ENCODE data around the gene BANF2.

BANF2 gene

GRCh38 chr20:17659801-17660200 is 40.0 kb upstream of the BANF2 start:
- no peak for DNase-seq (ENCODE audit: low read depth, low spot score)
- in situ Hi-C loops (cut with HindIII; ENCODE audit: low sequenced_read_pairs) = no loop called here
- TF ChIP-seq, protein P1, sequence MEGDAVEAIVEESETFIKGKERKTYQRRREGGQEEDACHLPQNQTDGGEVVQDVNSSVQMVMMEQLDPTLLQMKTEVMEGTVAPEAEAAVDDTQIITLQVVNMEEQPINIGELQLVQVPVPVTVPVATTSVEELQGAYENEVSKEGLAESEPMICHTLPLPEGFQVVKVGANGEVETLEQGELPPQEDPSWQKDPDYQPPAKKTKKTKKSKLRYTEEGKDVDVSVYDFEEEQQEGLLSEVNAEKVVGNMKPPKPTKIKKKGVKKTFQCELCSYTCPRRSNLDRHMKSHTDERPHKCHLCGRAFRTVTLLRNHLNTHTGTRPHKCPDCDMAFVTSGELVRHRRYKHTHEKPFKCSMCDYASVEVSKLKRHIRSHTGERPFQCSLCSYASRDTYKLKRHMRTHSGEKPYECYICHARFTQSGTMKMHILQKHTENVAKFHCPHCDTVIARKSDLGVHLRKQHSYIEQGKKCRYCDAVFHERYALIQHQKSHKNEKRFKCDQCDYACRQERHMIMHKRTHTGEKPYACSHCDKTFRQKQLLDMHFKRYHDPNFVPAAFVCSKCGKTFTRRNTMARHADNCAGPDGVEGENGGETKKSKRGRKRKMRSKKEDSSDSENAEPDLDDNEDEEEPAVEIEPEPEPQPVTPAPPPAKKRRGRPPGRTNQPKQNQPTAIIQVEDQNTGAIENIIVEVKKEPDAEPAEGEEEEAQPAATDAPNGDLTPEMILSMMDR (IDR thresholded peaks at IDR 0.05; ENCODE audit: low read depth, low read length) = peak; percentile 4
- H3K4me3 ChIP-seq (ENCODE audit: low read depth, low read length) = no peak overlapping the region

DNA sequence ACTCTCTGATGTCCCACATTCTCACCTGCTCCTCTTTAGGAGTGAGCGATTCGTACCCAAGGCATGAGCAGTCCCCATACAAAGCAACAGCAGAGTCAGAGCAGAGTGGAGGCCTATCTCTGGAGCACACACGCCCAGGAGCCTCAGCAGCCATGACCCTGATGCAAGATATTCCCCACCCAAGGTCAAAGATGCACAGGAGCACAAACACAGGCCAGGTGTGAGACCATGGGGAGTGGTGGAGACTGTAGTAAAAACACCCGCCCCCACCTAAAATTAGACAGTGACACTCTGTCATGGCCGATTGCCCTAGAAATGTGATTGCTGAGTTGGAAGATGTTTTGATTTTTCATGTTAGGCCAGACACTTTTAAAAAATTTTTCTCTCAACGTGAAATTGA is 39.1 kb upstream of the BANF2 start:
- no peak for DNase-seq (ENCODE audit: low read depth, low spot score)
- TF ChIP-seq, protein P1 (IDR thresholded peaks at IDR 0.05; ENCODE audit: low read depth, low read length) = no peak
- in situ Hi-C loops (cut with HindIII; ENCODE audit: low sequenced_read_pairs) = no loop called here
- no peak overlapping the region for H3K4me3 ChIP-seq (ENCODE audit: low read depth, low read length)

DNA sequence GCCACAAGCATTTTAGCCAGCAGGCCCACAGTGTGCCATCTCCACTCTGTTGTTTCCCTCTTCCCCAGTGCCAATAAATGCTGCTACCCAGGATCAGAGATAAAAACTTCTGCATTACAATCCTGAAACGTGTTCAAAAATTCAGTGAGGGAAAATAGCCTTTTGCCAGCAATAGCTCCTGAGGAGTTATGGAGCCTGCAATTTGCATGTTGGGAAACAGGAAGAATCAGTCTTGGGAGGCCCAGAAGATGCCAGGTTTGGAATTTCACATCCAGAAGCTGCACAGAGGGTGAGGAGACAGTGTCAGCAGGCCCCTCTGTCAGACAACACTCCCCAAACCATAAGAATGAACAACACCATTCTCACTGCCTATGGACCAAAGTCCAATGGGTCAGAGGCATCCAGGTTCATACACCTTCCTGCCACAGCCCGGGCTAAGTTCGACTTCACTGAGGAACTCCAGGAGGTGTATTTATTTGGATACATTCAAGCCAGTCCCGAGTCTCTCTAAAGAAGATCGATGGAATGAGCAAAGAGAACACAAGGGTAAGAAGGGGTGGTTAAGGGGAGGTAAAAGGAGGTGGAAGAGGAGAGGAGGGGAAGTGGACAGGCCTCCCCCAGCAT is 38.5 kb upstream of the BANF2 start:
- H3K4me3 ChIP-seq (ENCODE audit: low read depth, low read length) = no peak overlapping the region
- in situ Hi-C loops (cut with HindIII; ENCODE audit: low sequenced_read_pairs) = no loop called here
- no peak for DNase-seq (ENCODE audit: low read depth, low spot score)
- TF ChIP-seq, protein P1 (IDR thresholded peaks at IDR 0.05; ENCODE audit: low read depth, low read length) = no peak

DNA sequence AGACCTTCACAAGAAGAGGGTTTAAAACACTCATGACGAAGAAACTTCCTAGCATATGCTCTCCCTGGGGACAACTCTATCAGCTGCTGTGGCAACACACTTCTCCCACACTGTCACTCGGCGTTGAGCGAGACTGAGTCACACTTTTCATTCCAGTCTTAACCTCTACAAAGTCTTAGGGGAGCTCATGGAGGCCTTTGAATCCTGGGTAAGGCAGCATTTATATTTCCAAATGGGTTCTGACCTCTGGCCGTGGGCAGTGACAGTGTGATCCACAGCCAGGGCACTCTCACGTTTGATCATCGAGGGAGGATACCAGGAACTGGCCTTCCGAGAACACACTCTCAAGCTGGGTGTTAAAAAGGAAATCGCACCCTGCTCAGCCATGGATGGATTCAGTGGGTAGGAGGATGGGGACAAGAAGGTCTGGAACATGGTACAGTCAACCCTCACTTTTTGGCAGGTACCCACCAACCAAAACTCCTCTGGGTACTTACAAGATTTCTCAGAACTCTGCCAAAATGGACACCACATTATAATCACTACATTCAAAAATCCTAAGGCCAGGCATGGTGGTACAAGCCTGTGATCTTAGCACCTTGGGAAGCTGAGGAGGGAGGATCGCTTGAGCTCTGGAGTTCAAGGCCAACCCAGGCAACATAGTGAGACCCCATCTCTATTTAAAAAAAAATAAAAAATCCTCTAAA is 37.3 kb upstream of the BANF2 start:
- TF ChIP-seq, protein P1 (IDR thresholded peaks at IDR 0.05; ENCODE audit: low read depth, low read length) = no peak
- no peak overlapping the region for H3K4me3 ChIP-seq (ENCODE audit: low read depth, low read length)
- DNase-seq (ENCODE audit: low read depth, low spot score) = peak; percentile 58
- in situ Hi-C loops (cut with HindIII; ENCODE audit: low sequenced_read_pairs) = no loop called here

DNA sequence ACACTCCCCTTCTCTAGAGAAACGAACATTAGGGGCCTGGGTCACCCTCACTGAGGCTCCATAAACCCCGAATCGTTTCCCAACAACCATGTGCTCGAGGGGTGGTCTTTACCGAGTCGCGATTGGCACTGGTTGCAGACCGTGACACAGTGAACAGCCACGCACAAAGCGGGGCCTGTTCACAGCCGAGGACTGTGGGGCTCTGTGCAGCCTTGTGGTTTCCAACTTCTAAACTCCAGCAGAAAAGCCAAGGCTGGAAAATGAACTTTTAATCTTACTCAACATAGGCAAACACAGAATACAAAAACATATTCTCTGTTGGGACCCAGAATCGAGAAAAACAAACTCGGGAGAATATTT is 36.7 kb upstream of the BANF2 start:
- TF ChIP-seq, protein P1 (IDR thresholded peaks at IDR 0.05; ENCODE audit: low read depth, low read length) = no peak
- DNase-seq (ENCODE audit: low read depth, low spot score) = no peak
- in situ Hi-C loops (cut with HindIII; ENCODE audit: low sequenced_read_pairs) = no loop called here
- H3K4me3 ChIP-seq (ENCODE audit: low read depth, low read length) = no peak overlapping the region

DNA sequence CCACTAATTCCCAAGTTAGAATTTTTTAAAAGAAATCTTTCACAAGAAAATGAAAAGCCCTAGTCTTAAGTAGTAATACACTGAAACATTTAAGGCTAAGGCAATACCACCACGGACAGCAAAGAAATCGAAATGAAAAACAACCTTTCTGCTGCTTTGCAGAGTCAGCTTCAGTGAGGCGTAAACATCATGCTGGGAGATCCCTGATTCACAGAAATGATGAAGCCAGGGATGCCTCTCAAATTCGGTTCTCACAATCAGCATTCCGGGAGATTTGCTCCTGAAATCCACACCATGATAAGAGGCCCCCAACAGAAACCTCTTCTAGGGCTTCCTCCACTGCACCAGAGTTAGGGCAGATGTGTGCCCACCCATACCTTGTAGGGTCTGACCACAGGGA is 36.3 kb upstream of the BANF2 start:
- TF ChIP-seq, protein P1 (IDR thresholded peaks at IDR 0.05; ENCODE audit: low read depth, low read length) = no peak
- peak; percentile 68 for DNase-seq (ENCODE audit: low read depth, low spot score)
- no peak overlapping the region for H3K4me3 ChIP-seq (ENCODE audit: low read depth, low read length)
- in situ Hi-C loops (cut with HindIII; ENCODE audit: low sequenced_read_pairs) = no loop called here
